H9 (cell line): Measurements from ENCODE around the gene ADCY4. TPM values are rescaled to one million over a fixed set of nuclear protein-coding genes. Genes with fewer than 3 reads are reported as not detected.

Source experiments
- DNase-seq: peaks from one replicate; pipeline ENCODE4 v3.0.0-alpha.2; 2017
- H2AFZ ChIP-seq: one replicate; pipeline ENCODE4 v1.6.1; 2013; ENCODE audit warnings: mild to moderate bottlenecking, low read length, control low read depth, moderate library complexity
- H2AK5ac ChIP-seq: 2 replicates; pipeline ENCODE4 v1.6.1; 2013; ENCODE audit warnings: low read length, control low read depth, mixed read lengths; ENCODE audit not compliant: insufficient read length
- H2BK120ac ChIP-seq: one replicate; pipeline ENCODE4 v1.6.1; 2013; ENCODE audit warnings: low read depth, mild to moderate bottlenecking, low read length, control low read depth, inconsistent platforms; ENCODE audit not compliant: poor library complexity, severe bottlenecking
- H2BK12ac ChIP-seq: 2 replicates; pipeline ENCODE4 v1.6.1; 2013; ENCODE audit warnings: low read length, control low read depth, mixed read lengths, low read depth; ENCODE audit not compliant: insufficient read length
- H2BK15ac ChIP-seq: 2 replicates; pipeline ENCODE4 v1.6.1; 2013; ENCODE audit warnings: low read depth, low read length, control low read depth
- H2BK20ac ChIP-seq: one replicate; pipeline ENCODE4 v1.6.1; 2013; ENCODE audit warnings: low read depth, mild to moderate bottlenecking, low read length, control low read depth, inconsistent platforms; ENCODE audit not compliant: poor library complexity, severe bottlenecking
- H2BK5ac ChIP-seq: 2 replicates; pipeline ENCODE4 v1.6.1; 2013; ENCODE audit warnings: low read length, control low read depth, mixed read lengths; ENCODE audit not compliant: insufficient read length
- H3K14ac ChIP-seq: 2 replicates; pipeline ENCODE4 v1.6.1; 2013; ENCODE audit warnings: low read length, control low read depth; ENCODE audit not compliant: insufficient read depth
- H3K18ac ChIP-seq: 2 replicates; pipeline ENCODE4 v1.6.1; 2013; ENCODE audit warnings: low read depth, mild to moderate bottlenecking, mixed read lengths, low read length, control low read depth; ENCODE audit not compliant: insufficient read length
- H3K23ac ChIP-seq: 2 replicates; pipeline ENCODE4 v1.6.1; 2013; ENCODE audit warnings: low read length, control low read depth, mixed read lengths, low read depth; ENCODE audit not compliant: insufficient read length
- H3K23me2 ChIP-seq: 2 replicates; pipeline ENCODE4 v1.6.1; 2013; ENCODE audit warnings: low read depth, mild to moderate bottlenecking, mixed read lengths, low read length, control low read depth; ENCODE audit not compliant: insufficient read length, poor library complexity, severe bottlenecking
- H3K27ac ChIP-seq: 2 replicates; pipeline ENCODE4 v1.5.1; 2013; ENCODE audit warnings: low read length, control low read depth, mixed read lengths, low read depth; ENCODE audit not compliant: insufficient read length
- H3K27me3 ChIP-seq: 2 replicates; pipeline ENCODE4 v1.6.1; 2013; ENCODE audit warnings: low read length, control low read depth, inconsistent platforms; ENCODE audit not compliant: insufficient read depth
- H3K4ac ChIP-seq: 2 replicates; pipeline ENCODE4 v1.6.1; 2013; ENCODE audit warnings: low read depth, mild to moderate bottlenecking, control low read depth, inconsistent platforms, low read length, moderate library complexity
- H3K4me1 ChIP-seq: 2 replicates; pipeline ENCODE4 v1.6.1; 2013; ENCODE audit warnings: low read length, control low read depth, inconsistent platforms; ENCODE audit not compliant: insufficient read depth
- H3K4me2 ChIP-seq: 2 replicates; pipeline ENCODE4 v1.6.1; 2013; ENCODE audit warnings: low read length, control low read depth, mixed read lengths; ENCODE audit not compliant: insufficient read length, insufficient read depth
- H3K56ac ChIP-seq: 2 replicates; pipeline ENCODE4 v1.6.1; 2013; ENCODE audit warnings: low read depth, mild to moderate bottlenecking, mixed read lengths, low read length, control low read depth; ENCODE audit not compliant: insufficient read length
- H3K79me1 ChIP-seq: 2 replicates; pipeline ENCODE4 v1.6.1; 2013; ENCODE audit warnings: low read depth, mild to moderate bottlenecking, moderate library complexity, low read length, control low read depth, inconsistent platforms; ENCODE audit not compliant: insufficient read depth, poor library complexity, severe bottlenecking
- H3K79me2 ChIP-seq: 2 replicates; pipeline ENCODE4 v1.6.1; 2013; ENCODE audit warnings: low read length, control low read depth, inconsistent platforms; ENCODE audit not compliant: insufficient read depth
- H3K9ac ChIP-seq: 2 replicates; pipeline ENCODE4 v1.6.1; 2013; ENCODE audit warnings: low read length, control low read depth, mixed read lengths; ENCODE audit not compliant: insufficient read length; ENCODE audit errors: extremely low read depth
- H3K9me3 ChIP-seq: one replicate; pipeline ENCODE4 v1.6.1; 2013; ENCODE audit warnings: low read depth, low read length, inconsistent platforms; ENCODE audit not compliant: control insufficient read depth
- H3T11ph ChIP-seq: one replicate; pipeline ENCODE4 v1.6.1; 2013; ENCODE audit warnings: mild to moderate bottlenecking, low read length, control low read depth, inconsistent platforms
- H4K20me1 ChIP-seq: one replicate; pipeline ENCODE4 v1.6.1; 2013; ENCODE audit not compliant: control insufficient read depth, insufficient read length, insufficient read depth
- H4K5ac ChIP-seq: 2 replicates; pipeline ENCODE4 v1.6.1; 2013; ENCODE audit warnings: low read depth, mild to moderate bottlenecking, mixed read lengths, low read length, control low read depth; ENCODE audit not compliant: insufficient read length
- H4K8ac ChIP-seq: replicated peaks from 2 replicates; pipeline ENCODE4 v1.6.1; 2013; ENCODE audit warnings: low read length, control low read depth, mixed read lengths, low read depth; ENCODE audit not compliant: insufficient read length
- H4K91ac ChIP-seq: 2 replicates; pipeline ENCODE4 v1.6.1; 2013; ENCODE audit warnings: low read depth, mild to moderate bottlenecking, moderate library complexity, mixed read lengths, low read length, control low read depth; ENCODE audit not compliant: insufficient read length
- H3K27ac Mint-ChIP-seq, 3 experiments: 2 replicates in 2 of 3; 3 replicates in 1 of 3; pipeline ENCODE4 v1.8.0; 2020 to 2021; ENCODE audit warnings: mixed read lengths in 3 of 3, mild to moderate bottlenecking in 1 of 3, moderate library complexity in 1 of 3
- H3K27me3 Mint-ChIP-seq: 2 replicates; pipeline ENCODE4 v1.8.0; 2021; ENCODE audit warnings: low read depth, mild to moderate bottlenecking, moderate library complexity, mixed read lengths
- H3K36me3 Mint-ChIP-seq, 3 experiments: 2 replicates in 2 of 3; 3 replicates in 1 of 3; pipeline ENCODE4 v1.8.0; 2020 to 2021; ENCODE audit warnings: low read depth in 3 of 3, mixed read lengths in 3 of 3; ENCODE audit not compliant: insufficient read depth in 1 of 3
- H3K4me1 Mint-ChIP-seq, 2 experiments: 2 replicates each; pipeline ENCODE4 v1.8.0; 2020; ENCODE audit warnings: mixed read lengths in 2 of 2
- H3K4me3 Mint-ChIP-seq, 2 experiments: 2 replicates in 1 of 2; 3 replicates in 1 of 2; pipeline ENCODE4 v1.8.0; 2020 to 2021; ENCODE audit warnings: mild to moderate bottlenecking in 2 of 2, mixed read lengths in 2 of 2, moderate library complexity in 1 of 2
- H3K9me3 Mint-ChIP-seq, 2 experiments: 2 replicates in 1 of 2; 3 replicates in 1 of 2; pipeline ENCODE4 v1.8.0; 2020; ENCODE audit warnings: mild to moderate bottlenecking in 2 of 2, mixed read lengths in 2 of 2, moderate library complexity in 1 of 2
- WGBS: extraction: QIAGEN DNeasy Blood & Tissue Kit; methylation state at CpG from one replicate; pipeline ENCODE4 v1.1.7; 2013; ENCODE audit warnings: missing lambda C conversion rate, low lambda C conversion rate, mixed read lengths; ENCODE audit not compliant: insufficient read length; ENCODE audit errors: extremely low coverage; 5-methylcytosine and 5-hydroxymethylcytosine counted together
- total RNA-seq: library from RNA; stranded (reverse); gene quantifications from 2 replicates; pipeline ENCODE4 v1.2.1, GENCODE V29; 2021
- TF ChIP-seq, protein P1 (sequence below): fragments of 200-600 bp; sonication (generic); conservative IDR thresholded peaks from 3 replicates; pipeline ENCODE4 v1.8.0; 2021; ENCODE audit warnings: antibody characterized with exemption, mild to moderate bottlenecking

ADCY4 gene
- total RNA-seq, 1 experiment from 2014 or later, result 0.09 TPM

DNA sequence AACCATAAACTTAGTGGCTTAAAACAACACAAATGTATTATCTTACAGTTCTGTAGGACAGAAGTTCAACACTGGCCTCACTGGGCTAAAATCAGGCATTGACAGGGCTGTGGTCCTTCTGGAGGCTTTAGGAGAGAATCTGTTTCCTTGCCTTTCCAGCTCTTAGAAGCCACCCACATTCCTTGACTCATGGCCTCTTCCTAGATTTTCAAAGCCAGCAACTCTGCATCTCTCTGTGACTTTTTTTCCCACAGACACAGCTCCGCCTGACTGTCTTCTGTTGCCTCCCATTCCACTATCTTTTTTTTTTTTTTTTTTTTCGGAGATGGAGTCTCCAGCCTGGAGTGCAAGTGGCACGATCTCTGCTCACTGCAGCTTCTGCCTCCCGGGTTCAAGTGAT is 21.3 kb upstream of the ADCY4 start:
- Histone ChIP-seq H2BK5ac (no peak overlapping the region), H2BK15ac (no peak overlapping the region), H4K5ac (no peak overlapping the region), H2BK20ac (no peak overlapping the region), H2BK12ac (no peak overlapping the region), H3K79me2 (no peaks in the 10 kb centered on the region), H3K27ac (no peak overlapping the region), H3K18ac (no peak overlapping the region), H4K8ac (no peak overlapping the region), H3K79me1 (no peaks in the 10 kb centered on the region), H3K9me3 (no peaks in the 10 kb centered on the region), H4K20me1 (no peaks in the 10 kb centered on the region), H3K23ac (no peak overlapping the region), H3K14ac (no peak overlapping the region), H3K23me2 (no peaks in the 10 kb centered on the region), H2AFZ (no peak overlapping the region), H3K4me2 (no peak overlapping the region), H3K56ac (no peak overlapping the region), H3K4ac (no peak overlapping the region), H3T11ph (no peak overlapping the region), H2BK120ac (no peak overlapping the region), H3K4me1 (no peaks in the 10 kb centered on the region), H3K9ac (no peak overlapping the region), H3K27me3 (no peaks in the 10 kb centered on the region; the same call in 1 of the 2 replicates), H4K91ac (no peak overlapping the region), H2AK5ac (no peak overlapping the region)
- no peak overlapping the region for H3K27ac Mint-ChIP-seq
- WGBS, result no CpG with 5 or more reads among the region's 4 CpGs
- H3K36me3 Mint-ChIP-seq, result no peaks in the 10 kb centered on the region
- no peak for DNase-seq
- H3K9me3 Mint-ChIP-seq, result no peaks in the 10 kb centered on the region; a peak in 1 of 5 replicates
- H3K4me3 Mint-ChIP-seq, result no peak overlapping the region
- TF ChIP-seq, protein P1, sequence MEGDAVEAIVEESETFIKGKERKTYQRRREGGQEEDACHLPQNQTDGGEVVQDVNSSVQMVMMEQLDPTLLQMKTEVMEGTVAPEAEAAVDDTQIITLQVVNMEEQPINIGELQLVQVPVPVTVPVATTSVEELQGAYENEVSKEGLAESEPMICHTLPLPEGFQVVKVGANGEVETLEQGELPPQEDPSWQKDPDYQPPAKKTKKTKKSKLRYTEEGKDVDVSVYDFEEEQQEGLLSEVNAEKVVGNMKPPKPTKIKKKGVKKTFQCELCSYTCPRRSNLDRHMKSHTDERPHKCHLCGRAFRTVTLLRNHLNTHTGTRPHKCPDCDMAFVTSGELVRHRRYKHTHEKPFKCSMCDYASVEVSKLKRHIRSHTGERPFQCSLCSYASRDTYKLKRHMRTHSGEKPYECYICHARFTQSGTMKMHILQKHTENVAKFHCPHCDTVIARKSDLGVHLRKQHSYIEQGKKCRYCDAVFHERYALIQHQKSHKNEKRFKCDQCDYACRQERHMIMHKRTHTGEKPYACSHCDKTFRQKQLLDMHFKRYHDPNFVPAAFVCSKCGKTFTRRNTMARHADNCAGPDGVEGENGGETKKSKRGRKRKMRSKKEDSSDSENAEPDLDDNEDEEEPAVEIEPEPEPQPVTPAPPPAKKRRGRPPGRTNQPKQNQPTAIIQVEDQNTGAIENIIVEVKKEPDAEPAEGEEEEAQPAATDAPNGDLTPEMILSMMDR, result no peak
- no peaks in the 10 kb centered on the region for H3K4me1 Mint-ChIP-seq
- peaks cover 68% of the 10 kb centered on the region for H3K27me3 Mint-ChIP-seq
